IPS DF 19.7 (cell line): ENCODE results near the gene CCDC178.
"Not testable (repeated sequence)": the region's sequence is repeated elsewhere in the genome, so short reads cannot be mapped to it uniquely, and the experiment has no call there.

Experiments
- DNase-seq: peaks from one replicate; pipeline ENCODE4 v3.0.0-alpha.2; 2013; ENCODE audit warnings: low read depth, low spot score

Gene CCDC178, protein sequence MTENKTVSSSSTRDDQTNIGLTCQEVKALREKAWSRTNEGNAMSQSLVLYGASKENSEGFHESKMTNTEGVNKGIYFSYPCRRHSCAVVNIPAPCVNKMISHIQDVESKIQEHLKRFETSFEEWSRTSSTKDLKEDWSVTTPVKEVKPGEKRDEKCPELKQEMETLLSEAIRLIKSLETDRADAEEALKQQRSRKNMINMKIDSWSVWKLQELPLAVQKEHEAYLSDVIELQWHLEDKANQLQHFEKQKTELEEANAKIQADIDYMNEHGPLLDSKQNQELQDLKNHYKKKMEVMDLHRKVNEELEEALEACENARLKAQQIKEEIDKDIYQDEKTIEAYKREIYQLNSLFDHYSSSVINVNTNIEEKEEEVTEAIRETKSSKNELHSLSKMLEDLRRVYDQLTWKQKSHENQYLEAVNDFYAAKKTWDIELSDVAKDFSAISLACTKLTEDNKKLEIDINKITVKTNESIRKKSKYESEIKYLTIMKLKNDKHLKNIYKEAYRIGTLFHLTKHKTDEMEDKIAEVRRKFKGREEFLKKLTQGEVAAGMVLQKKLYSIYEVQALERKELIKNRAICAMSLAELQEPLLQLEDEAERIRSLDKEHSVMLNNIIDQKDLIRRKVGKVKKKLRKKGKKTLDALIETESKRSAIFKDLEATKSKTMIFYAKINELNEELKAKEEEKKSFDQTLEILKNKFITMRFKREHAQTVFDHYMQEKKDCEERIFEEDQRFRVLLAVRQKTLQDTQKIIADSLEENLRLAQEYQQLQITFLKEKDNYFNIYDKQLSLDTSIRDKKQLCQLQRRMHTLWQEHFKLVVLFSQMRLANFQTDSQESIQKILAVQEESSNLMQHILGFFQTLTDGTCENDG

DNA sequence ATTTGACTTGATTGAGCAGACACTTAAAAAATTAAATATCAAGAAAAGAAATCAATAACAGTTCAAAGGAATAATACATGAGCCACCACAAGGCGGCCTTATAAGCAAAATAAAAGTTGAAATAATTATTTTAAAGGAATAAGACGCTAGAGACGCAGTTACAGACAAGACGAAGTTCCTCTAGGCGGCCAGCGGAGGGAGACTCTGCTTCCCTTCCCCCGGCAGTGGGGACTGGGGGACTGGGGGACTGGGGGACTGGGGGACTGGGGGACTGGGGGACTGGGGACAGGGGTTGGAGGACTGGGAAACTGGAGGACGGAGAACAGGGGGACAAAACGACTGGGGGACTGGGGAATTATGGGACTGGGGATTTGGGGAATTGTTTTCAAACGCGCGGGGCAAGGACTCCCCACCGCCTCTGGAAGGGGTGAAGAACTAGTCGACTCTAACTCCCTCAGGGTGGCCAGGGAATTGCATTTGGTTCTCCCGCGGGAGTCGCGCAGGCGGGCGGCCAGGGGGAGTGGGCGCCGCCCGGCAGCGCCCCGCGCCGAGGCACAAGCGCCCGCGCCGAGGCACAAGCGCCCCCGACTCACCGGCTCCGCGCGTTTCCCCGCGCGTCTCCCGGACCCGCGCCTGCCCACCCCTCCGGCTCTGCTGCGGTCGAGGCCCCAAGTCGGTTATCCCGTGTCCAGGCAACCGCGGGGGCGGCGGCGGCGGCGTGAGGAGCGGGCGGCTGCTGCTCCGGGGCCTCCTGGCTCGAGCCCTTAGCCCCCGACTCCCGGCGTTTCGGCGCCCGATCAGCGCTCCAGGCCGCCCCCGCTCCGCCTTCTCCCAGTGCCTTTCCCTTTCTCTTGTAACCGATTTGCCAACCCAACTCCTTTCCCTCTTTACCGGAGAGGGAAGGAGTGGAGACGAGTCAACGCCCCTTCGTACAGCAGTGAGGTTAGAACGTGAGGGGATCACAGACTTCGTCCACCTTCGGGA lies at the start of gene CCDC178:
Gene CCDC178, minus strand, starts transcription at position 662 of the 984 bp plus-strand sequence. CDS start 28,633 bp downstream, outside the sequence.
- peak; percentile 35 for DNase-seq

DNA sequence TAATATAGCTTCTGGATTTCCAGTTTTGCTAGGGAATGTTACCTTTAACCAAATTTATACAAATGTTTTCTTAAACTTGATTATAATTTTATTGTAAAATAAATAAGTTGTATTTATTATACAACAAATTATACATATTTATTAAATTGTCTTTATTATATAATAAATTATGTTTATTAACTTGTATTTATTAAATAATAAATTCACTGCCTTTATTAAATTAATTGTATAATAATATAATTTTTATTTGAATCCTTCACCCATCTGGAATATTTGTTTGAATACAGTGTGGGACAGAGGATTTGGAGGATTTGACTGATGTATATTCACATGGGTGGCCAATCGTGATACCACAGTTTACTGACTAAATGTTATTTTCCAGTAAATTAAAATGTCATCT lies 43.4 kb upstream of the CCDC178 start:
- no peak for DNase-seq

DNA sequence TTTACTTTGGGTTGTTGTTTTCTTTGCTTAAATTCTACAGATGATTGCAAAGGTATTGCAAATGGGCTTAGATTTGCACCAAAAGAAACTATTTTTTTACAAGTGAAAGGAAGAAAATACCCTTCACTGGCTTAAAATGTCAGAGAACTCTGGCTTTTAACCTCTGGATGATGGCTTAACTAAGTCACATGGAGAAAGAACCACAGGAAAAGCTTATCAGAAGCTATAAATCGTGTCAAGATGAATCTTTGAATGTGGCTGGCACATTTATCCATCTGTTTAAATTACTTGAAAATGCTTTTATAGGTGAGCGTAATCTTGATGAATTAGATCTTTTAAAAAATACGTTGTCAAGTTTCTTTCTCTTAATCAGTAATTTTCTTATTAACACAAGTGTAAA lies 32.0 kb upstream of the CCDC178 start:
- no peak for DNase-seq

DNA sequence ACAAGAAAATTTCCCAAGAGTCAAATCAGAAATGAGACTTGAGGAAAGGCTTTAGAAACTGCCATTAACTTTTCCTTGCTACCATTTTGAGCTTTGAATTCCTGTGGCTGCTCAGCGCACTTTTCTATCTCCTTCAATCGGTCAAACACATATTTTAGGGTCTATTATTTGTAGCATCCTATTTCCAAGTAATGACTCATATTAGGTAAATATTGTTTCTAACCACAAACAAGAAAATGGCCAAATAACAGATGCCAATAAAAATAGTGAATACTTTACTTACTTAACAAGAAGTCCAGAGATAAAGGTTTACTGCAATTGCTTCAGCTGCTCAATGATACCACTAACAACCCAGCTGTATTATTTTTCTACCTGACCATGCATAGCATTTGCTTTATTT lies 29.7 kb upstream of the CCDC178 start:
- DNase-seq, result no peak

DNA sequence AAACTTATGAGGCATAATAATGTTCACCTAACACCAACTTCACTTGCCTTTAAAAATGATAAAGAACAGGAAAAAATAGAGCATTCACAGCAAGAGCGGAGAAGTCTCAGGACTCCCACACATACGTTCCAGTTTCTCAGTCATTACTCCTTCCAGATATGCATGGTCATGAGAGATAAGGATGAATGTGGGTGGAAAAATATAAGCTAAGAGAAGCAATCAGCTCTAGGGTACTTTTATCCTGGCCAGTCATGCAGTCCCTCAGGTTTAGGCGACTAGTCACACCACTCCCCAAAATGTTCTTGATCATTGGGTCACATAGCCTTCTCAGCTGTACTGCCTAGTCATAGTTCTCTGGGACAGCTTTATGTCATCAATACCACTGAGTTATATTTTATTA lies 29.2 kb upstream of the CCDC178 start:
- no peak for DNase-seq

DNA sequence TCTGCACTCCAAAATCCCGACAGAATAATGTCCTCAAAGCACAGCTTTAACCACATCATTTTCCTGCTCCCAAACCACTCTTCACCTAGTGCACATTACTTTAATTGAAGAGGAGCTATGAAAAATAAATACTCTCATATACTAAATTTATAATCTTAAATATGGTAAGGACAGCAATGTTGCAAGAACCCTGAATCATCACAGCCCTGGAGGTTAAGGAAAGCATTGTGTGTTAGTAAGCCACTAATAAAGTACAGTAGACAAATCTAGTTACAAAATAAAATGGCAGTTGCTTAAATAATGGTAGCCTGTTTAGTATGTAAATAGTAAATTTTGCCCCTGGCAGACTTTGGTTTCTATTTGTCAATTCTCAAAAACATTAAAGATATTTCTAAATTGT lies 27.0 kb upstream of the CCDC178 start:
- no peak for DNase-seq

DNA sequence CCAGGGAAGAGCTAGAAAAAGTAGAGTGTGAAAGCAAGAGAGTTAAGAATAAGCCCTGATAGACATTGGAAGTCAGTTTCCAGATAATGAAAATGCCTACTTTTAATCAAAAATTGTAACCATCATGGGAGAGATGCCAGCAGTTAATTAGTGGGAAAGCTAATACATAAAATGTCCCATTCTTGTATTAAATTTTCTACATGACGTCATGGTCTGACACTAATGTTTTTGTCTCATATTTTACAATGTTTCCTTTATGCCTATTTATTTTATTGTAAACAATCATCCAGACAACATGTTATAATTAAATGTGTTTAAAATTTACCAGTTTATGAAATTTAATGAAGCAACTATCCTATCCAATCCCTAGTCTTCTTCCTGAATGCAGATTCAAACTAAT lies 26.3 kb upstream of the CCDC178 start:
- no peak for DNase-seq

DNA sequence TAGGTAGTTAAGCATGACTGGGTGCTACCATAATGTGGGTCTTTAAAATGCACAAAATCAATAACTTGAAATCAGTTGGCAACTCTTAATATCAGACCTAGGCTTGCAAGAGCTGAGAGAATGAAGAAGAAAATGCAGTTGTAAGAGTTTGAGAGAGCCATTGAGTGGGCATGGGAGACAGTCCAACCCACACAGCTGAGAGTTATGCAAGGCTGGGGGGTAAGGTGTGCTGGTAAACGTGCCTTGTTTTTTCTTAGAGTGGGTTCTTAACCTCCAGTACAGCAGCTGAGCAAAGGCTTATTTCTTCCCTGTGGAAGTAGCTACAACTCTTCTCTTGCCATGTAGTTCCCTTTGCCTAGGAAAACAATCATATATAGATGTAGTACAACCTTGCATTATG lies 20.2 kb upstream of the CCDC178 start:
- no peak for DNase-seq

DNA sequence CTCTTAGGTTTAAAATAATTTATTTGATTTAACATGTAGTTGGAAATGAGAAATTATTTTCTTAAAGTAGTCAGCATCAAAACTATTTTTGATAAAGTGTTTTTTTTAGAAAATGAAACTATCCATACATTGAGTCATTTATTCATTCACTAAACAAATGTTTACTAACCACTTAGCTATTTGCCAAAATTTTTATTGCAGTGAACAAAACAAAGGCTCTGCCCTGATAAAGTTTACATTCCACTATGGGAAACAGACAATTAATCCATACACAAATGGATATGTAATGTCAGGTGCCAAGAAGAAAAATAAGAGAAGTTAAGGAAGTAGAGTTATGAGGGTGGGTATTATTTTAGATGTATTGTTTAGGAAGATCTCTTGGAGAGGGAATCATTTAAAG lies 19.1 kb upstream of the CCDC178 start:
- DNase-seq, result no peak

DNA sequence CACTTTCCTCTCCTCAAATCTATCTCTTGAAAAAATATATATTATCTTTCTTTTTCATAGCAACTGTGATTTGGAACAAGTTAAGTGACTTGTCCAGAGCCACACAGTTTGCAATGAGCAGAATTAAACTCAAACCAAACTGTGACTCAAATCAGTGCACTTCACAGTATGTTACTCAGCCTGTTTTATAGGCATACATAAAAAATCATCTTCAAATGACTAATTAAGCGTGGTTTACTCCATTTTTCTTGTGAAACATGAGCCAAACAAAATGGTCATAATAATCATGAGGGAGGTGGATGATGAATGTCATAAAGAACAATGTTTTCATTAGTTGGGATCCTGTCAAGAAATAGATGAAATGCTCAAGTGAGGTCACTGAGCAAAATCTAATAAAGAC lies 6.1 kb upstream of the CCDC178 start:
- no peak for DNase-seq

DNA sequence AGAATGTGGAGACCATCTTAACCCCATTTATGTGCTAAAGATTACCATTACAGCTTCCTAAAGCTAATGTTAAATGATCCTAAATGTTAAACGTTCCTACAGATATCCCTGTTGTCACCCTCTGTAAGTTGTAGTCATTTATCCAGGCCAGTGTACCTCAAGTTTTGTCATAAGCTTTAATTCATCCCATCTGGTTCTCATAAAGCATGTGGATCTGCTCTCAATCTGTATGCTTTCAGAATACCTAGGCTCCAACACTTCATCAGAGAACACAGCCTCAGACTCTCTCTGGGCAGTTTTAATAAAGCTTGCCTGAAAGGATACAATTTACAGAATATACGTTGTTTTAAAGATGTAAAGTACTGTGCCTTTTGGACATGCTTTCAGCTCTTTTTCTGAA lies 4.2 kb upstream of the CCDC178 start:
- no peak for DNase-seq

DNA sequence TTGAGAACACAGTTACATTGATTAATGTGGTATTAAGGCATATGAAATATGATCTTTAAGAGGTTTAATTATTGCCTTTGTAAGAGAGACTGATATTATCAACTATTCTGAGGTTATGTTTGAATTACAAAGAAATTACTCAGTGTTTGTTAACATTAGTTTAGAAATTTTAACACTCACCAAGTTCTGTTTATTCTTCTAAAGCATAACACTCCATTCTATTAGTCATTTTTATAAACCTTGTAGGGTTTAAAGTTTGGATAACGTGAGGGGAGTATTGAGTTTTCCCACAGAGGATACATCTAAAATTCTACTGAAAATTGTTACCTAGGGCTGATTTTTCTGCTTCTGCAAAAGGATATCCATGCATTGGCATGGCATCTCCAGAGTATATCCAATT lies 7.7 kb downstream of the CCDC178 start:
- no peak for DNase-seq

DNA sequence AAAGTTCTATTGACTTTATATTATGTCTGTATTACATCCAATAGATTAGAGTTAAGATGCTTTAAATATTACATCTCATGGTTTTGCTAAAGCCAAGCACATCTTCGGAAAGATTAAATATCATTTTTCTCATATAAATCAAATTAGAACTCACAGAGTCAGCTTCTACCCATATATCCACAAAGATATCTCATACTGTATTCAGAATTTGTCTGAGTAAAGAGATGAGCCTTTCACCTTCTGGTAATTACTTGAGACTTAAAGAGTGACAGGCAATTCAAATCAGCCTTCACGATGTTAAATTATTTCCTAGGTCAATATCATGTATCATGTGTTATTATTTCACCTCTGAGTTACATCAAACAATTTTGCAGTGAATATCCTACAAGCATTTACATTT lies 13.0 kb downstream of the CCDC178 start:
- DNase-seq, result no peak

DNA sequence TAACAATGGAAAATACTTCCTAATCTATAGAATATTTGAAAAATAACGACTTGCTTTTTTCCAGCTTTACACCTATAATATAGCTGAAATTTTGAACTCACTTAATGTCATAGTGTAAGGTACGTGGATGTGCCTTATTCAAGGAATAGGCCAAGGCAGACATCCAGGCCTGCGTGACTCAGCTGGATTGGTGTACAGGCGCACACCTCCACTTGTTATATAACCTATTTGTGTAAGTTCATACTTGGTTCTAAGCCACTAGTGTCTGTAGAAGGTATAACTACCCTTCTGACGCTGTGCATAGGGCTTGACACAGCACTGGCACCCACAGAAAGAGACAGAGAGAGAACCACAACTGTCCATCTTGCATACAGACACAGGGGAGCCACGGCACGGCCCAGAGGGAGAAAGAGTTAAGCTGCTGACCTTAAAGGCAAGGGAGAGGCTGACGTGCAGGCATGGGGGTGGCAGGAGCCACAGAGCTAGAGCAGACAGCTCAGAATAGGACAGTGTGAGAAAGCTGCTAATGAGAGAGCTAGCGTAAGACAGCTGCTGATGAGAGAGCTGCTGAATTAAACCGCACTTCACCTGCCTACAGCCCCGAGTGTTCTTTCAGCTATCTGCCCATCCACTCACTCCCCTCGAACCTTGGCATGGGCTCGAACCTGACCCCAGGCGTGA lies 16.1 kb downstream of the CCDC178 start:
- no peak for DNase-seq

DNA sequence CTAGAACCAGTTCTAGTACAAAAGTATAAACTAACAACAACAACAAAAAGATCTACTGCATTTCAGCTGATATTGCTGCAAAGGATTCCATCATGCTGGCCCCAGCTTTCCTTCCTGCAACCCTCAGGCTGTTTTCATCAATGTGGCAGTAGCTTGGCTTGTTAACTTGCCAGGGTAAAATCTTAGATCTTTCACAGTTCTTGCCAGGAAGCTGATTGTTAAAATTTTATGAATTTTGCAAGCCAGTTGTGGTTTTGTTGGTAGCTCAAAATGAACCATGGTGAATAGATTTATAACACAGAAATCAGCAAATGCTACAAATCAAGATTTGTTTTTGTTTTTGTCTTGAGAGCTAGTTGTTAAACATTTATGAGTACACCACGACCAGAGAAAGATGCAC lies 19.3 kb downstream of the CCDC178 start:
- DNase-seq, result no peak

DNA sequence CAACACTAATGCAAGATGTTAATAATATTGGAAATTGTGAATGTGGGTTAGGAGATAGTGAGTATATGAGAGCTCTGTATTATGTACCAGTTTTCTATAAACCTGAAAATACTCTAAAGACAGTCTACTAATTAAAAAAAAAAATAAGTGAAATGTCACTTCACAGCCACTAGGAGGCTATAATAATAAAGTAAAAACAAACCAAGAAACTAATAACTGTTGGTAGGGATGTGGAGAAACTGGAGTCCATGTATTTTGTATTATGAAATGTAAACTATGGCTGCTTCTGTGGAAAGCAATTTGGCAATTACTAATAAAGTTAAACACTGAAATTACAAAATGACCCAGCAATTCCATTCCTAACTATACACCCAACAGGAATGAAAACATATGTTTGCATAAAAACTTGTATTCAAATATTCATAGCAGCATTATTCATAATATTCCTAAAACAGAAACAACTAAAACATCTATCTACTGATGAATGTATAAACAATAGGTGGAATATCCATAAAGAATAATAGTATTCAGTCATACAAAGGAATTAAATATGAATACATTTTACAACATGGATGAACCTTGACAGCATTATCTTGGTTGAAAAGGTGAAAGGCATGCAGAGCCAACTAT lies 36.2 kb downstream of the CCDC178 start:
- DNase-seq, result no peak

DNA sequence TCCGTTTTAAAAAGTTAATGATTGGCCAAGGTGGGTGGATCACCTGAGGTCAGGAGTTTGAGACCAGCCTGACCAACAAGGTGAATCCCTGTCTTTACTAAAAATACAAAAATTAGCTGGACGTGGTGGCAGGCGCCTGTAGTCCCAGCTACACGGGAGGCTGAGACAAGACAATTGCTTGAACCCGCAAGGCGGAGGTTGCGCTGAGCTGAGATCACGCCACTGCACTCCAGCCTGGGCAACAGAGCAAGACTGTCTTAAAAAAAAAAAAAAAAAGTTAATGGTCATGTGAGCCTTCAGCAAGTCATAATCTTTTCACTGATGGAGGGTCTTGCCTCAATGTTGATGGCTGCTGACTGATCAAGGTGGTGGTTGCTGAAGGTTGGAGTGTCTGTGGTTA lies 41.6 kb downstream of the CCDC178 start:
- not testable (repeated sequence) for DNase-seq

DNA sequence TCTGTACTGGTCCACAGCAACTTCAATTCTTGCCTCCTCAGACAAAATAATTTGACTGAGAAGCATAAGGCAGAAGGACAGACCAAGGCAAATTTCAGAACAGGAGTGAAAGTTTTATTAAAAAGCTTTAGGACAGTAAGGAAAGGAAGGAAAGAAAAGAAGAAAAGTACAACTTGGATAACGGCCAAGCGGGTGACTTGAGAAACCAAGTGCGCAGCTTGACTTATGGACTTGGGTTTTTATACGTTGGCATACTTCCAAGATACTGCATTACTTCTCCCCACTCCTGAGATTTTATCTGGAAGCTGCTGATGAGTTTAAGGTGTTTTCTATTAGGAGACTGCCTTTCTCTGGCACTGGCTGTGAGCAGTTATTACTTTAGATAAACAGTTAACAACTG lies 64.7 kb downstream of the CCDC178 start:
- no peak for DNase-seq

DNA sequence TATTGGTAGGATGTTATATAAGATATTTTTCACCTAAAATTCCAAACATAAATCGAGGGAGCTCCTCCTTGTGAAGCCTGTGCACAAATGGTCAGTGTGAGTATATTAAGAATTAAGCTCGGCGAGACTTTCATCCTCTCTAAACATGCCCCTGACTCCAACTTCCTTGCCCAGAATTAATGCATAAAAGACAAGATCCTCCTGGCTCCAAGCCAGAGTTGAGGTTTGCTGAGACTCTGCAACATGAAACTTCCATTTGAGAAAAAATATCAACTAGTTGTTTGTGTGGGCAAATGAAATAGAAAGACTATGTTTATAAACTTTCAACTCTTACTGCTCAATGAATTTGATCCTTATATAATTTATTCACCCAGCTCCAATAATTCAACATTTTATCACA lies 68.1 kb downstream of the CCDC178 start:
- DNase-seq, result no peak

DNA sequence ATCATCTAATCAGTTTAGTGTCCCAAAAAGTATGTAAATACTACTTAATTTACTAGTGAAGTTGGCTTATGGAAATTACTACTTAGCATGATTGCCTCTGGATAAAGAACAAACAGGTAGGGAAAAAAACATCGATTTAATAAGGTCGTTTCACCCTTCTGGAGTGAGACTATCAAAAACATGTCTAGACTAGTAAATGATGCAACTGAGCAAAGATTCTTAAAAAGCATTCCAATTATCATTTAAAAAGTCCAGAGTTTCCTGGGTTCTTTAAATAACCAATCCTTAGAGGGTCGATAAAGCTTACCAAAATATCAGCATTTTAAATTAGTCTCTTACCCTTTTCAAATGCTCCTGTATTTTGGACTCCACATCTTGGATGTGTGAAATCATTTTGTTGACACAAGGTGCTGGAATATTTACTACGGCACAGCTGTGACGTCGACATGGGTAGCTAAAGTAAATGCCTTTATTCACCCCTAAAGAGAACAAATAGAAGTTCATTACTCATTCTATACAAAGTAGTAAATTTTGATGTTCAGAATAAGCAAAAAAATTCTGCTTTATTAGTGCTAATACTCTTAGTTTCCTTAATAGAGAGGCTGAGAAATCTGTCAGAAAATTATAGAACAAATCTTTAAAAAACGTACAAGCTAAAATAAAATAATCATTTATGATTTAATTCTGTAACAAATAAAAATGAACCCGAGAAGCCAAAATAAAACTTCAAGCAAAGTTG lies 70.6 kb downstream of the CCDC178 start:
- no peak for DNase-seq
